GM19351 (cell line): ENCODE results near the gene AFF1.
"Not testable (repeated sequence)": the region's sequence is repeated elsewhere in the genome, so short reads cannot be mapped to it uniquely, and the experiment has no call there.

Experiments used
- ATAC-seq: cut with Tn5 transposase; IDR thresholded peaks from one replicate; pipeline ENCODE4 v1.9.1; 2021; ENCODE audit warnings: mild to moderate bottlenecking, moderate library complexity; ENCODE audit not compliant: unreplicated experiment

Gene AFF1

GRCh38 chr4:87007528-87008446 lies 73.0 kb downstream of the AFF1 start:
- no peak for ATAC-seq

GRCh38 chr4:87009095-87009648 lies 74.4 kb downstream of the AFF1 start:
- no peak for ATAC-seq

GRCh38 chr4:87010192-87010591 lies 75.4 kb downstream of the AFF1 start:
- ATAC-seq: no peak

GRCh38 chr4:87011340-87012034 lies 76.7 kb downstream of the AFF1 start:
- no peak for ATAC-seq

- ATAC-seq: no peak
These were observed 77.6 kb downstream of the AFF1 start for GRCh38 chr4:87012265-87012953.

GRCh38 chr4:87012954-87013308 lies 78.1 kb downstream of the AFF1 start:
- ATAC-seq: not testable (repeated sequence)

- no peak for ATAC-seq
These were observed 79.5 kb downstream of the AFF1 start for GRCh38 chr4:87014284-87014782.

- no peak for ATAC-seq
These were observed 80.6 kb downstream of the AFF1 start for GRCh38 chr4:87015416-87015815.

GRCh38 chr4:87017580-87018342 lies 83.0 kb downstream of the AFF1 start:
- ATAC-seq: no peak

- ATAC-seq: no peak
These were observed 83.9 kb downstream of the AFF1 start for GRCh38 chr4:87018753-87019152.

- ATAC-seq: no peak
These were observed 84.5 kb downstream of the AFF1 start for GRCh38 chr4:87019246-87019791.

- no peak for ATAC-seq
These were observed 85.1 kb downstream of the AFF1 start for GRCh38 chr4:87019898-87020297.

GRCh38 chr4:87024201-87024600 lies 89.4 kb downstream of the AFF1 start:
- ATAC-seq: no peak

GRCh38 chr4:87025023-87025613 lies 90.3 kb downstream of the AFF1 start:
- no peak for ATAC-seq

GRCh38 chr4:87025614-87026041 lies 90.8 kb downstream of the AFF1 start:
- ATAC-seq: no peak

- ATAC-seq: peak; percentile 96
These were observed 92.1 kb downstream of the AFF1 start for GRCh38 chr4:87026800-87027495.

GRCh38 chr4:87029356-87029755 lies 94.5 kb downstream of the AFF1 start:
- no peak for ATAC-seq

- ATAC-seq: no peak
These were observed 95.3 kb downstream of the AFF1 start for GRCh38 chr4:87030124-87030523.
